Endothelial cell (in vitro differentiated cells): Measurements from ENCODE around the gene GPC3. TPM values are rescaled to one million over a fixed set of nuclear protein-coding genes. Genes with fewer than 3 reads are reported as not detected.

Experiments
- DNase-seq: peaks from one replicate; pipeline ENCODE4 v3.0.0; 2021; ENCODE audit warnings: low spot score
- H3K27ac Mint-ChIP-seq: one replicate; pipeline ENCODE4 v1.8.0; 2021; ENCODE audit warnings: mixed read lengths, inconsistent platforms; ENCODE audit not compliant: unreplicated experiment
- H3K27me3 Mint-ChIP-seq: one replicate; pipeline ENCODE4 v1.8.0; 2021; ENCODE audit warnings: mild to moderate bottlenecking, moderate library complexity, mixed read lengths, inconsistent platforms; ENCODE audit not compliant: unreplicated experiment
- H3K36me3 Mint-ChIP-seq: one replicate; pipeline ENCODE4 v1.8.0; 2021; ENCODE audit warnings: mild to moderate bottlenecking, low read depth, mixed read lengths, inconsistent platforms; ENCODE audit not compliant: unreplicated experiment
- H3K4me1 Mint-ChIP-seq: one replicate; pipeline ENCODE4 v1.8.0; 2021; ENCODE audit warnings: mild to moderate bottlenecking, mixed read lengths, inconsistent platforms; ENCODE audit not compliant: unreplicated experiment
- H3K4me3 Mint-ChIP-seq: one replicate; pipeline ENCODE4 v1.8.0; 2021; ENCODE audit warnings: mild to moderate bottlenecking, mixed read lengths, inconsistent platforms; ENCODE audit not compliant: unreplicated experiment
- H3K9me3 Mint-ChIP-seq: one replicate; pipeline ENCODE4 v1.8.0; 2021; ENCODE audit warnings: mixed read lengths, inconsistent platforms; ENCODE audit not compliant: unreplicated experiment
- total RNA-seq: library from RNA; stranded (reverse); fragmentation: NEBNext Ultra II Directional; extraction: Animal tissue kit (Norgen Biotek cat#: 25700); gene quantifications from one replicate; pipeline ENCODE4 v1.2.1, GENCODE V29; 2021; ENCODE audit not compliant: unreplicated experiment
- TF ChIP-seq, protein P1 (sequence below): fragments of 200-600 bp; sonication (generic); IDR thresholded peaks from one replicate; pipeline ENCODE4 v1.5.0; 2021; ENCODE audit warnings: antibody characterized with exemption; ENCODE audit not compliant: unreplicated experiment

The GPC3 gene
- total RNA-seq, 1 donor from 2014 or later: 4.7 TPM

DNA sequence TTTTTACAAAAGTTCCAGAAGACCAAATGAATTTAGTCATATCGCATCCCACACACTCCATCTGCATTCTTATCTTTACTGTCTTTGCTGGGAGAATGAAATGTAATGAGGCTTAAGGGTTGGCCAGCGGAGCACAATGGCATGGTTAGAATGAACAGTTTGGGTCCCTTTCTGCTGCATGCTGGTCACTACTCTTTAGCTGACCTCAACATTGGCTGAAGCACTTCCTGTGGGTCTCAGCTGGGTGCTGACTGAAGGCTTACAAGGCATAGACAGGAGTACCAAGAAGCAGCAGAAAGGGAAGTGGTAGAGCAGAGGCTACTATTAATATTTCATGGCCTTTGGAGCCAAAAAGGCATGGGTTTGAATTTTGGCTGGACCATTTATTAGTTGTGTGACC lies 410.7 kb downstream of the GPC3 start:
- no peak overlapping the region for H3K27ac Mint-ChIP-seq

DNA sequence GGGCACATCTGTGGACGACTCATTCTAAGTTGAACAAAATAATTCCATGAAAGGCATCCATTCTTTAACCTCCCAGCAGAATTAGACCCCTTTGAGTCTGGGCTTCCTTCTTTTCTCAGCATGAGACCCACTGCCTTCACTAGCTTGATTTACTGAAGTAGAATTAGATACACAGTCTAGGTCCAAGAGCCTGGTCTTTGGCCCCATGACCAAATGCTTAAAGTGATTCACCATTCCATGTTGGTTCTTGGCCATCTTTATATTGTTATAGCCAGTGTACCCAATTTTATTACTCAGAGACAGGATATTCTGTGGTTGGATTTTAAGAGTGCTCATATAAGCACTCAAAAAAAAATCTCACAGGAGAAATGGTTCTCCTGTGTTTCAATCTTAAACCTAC lies 414.8 kb downstream of the GPC3 start:
- Mint-ChIP-seq H3K36me3 (no peaks in the 10 kb centered on the region), H3K4me1 (no peaks in the 10 kb centered on the region), H3K27me3 (no peaks in the 10 kb centered on the region), H3K9me3 (no peaks in the 10 kb centered on the region), H3K4me3 (no peak overlapping the region), H3K27ac (no peak overlapping the region)
- TF ChIP-seq, protein P1, sequence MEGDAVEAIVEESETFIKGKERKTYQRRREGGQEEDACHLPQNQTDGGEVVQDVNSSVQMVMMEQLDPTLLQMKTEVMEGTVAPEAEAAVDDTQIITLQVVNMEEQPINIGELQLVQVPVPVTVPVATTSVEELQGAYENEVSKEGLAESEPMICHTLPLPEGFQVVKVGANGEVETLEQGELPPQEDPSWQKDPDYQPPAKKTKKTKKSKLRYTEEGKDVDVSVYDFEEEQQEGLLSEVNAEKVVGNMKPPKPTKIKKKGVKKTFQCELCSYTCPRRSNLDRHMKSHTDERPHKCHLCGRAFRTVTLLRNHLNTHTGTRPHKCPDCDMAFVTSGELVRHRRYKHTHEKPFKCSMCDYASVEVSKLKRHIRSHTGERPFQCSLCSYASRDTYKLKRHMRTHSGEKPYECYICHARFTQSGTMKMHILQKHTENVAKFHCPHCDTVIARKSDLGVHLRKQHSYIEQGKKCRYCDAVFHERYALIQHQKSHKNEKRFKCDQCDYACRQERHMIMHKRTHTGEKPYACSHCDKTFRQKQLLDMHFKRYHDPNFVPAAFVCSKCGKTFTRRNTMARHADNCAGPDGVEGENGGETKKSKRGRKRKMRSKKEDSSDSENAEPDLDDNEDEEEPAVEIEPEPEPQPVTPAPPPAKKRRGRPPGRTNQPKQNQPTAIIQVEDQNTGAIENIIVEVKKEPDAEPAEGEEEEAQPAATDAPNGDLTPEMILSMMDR: no peak
- no peak for DNase-seq

More for the DNA sequence above, 410.7 kb downstream of the GPC3 start:
- DNase-seq: no peak
- TF ChIP-seq, protein P1: no peak
- Mint-ChIP-seq H3K9me3 (no peaks in the 10 kb centered on the region), H3K27me3 (no peaks in the 10 kb centered on the region), H3K4me1 (no peaks in the 10 kb centered on the region), H3K36me3 (no peaks in the 10 kb centered on the region), H3K4me3 (no peak overlapping the region)

DNA sequence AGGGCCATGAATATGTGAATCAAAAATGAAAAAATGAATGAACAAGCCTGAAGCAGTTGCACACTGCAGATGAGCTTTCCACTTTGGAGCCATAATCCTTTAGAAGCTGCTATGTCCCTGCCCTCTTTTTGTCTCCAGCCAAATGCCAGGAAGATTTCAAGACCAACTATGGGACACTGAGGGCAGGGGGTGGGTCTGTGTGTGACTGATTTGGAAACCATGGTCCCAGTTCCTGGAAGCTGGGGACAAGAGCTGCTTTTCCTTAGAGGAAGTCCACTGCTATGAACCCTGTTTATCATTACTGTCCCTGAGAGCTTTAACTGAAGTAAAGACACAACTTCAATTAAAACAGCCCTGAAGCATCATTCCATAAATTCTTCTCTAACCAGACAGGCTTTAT lies 416.2 kb downstream of the GPC3 start:
- H3K4me3 Mint-ChIP-seq: no peak overlapping the region
- H3K9me3 Mint-ChIP-seq: no peaks in the 10 kb centered on the region
- no peaks in the 10 kb centered on the region for H3K4me1 Mint-ChIP-seq
- no peak overlapping the region for H3K27ac Mint-ChIP-seq
- no peaks in the 10 kb centered on the region for H3K36me3 Mint-ChIP-seq
- DNase-seq: no peak
- no peaks in the 10 kb centered on the region for H3K27me3 Mint-ChIP-seq
- TF ChIP-seq, protein P1: no peak

DNA sequence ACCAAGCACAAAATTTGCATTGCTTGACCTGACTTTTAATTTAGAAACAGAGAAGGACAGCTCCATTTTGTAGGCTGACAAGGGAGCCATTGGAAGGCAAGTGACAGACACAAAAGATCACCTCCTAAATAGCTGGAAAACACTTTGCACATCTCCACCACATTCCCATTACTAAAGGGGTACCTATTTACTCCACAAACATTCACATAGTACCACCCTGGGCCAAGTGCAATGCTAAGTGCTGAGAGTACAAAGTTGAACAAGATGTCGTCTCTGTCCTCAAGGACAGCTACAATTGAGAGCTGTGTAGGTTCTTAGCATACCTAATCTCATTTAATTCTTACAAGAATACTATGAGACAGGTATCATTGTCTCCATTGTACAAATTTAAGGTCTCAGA lies 417.3 kb downstream of the GPC3 start:
- no peak for DNase-seq
- Mint-ChIP-seq H3K36me3 (no peaks in the 10 kb centered on the region), H3K9me3 (no peaks in the 10 kb centered on the region), H3K27ac (no peak overlapping the region), H3K4me1 (no peaks in the 10 kb centered on the region), H3K27me3 (no peaks in the 10 kb centered on the region), H3K4me3 (no peak overlapping the region)
- TF ChIP-seq, protein P1: no peak

DNA sequence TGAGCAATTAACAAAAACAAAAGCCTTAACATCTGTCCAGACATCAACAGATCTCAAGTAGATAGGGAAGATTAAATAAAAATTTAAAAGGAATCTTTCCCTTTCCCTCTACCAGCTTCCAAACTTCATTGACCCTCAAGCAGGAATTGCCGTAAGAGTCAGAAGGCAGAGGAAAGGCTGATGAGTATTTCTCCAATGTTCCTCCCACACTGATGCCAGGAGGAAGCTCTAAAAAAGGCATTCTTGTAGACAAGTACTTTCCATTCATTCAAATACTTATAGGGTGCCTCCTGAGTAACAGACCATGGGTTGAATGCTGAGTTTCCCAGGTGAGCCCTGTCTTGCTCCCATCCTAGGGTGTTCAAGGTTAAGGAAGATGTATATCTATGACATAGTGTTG lies 418.5 kb downstream of the GPC3 start:
- H3K36me3 Mint-ChIP-seq: no peaks in the 10 kb centered on the region
- no peak overlapping the region for H3K27ac Mint-ChIP-seq
- TF ChIP-seq, protein P1: no peak
- H3K9me3 Mint-ChIP-seq: no peaks in the 10 kb centered on the region
- DNase-seq: no peak
- no peaks in the 10 kb centered on the region for H3K27me3 Mint-ChIP-seq
- no peaks in the 10 kb centered on the region for H3K4me1 Mint-ChIP-seq
- H3K4me3 Mint-ChIP-seq: no peak overlapping the region
